NB4 (cell line): ENCODE data around the gene IRS4.

Experiments
- CTCF ChIP-seq: IDR thresholded peaks from one replicate; pipeline ENCODE4 v1.5.1; 2012; ENCODE audit warnings: low read depth, low read length
- MAX ChIP-seq: IDR thresholded peaks from 2 replicates; pipeline ENCODE4 v1.6.1; 2011; ENCODE audit warnings: low read depth, low read length
- MYC ChIP-seq: IDR thresholded peaks from 2 replicates; pipeline ENCODE4 v1.6.1; 2011; ENCODE audit warnings: low read depth, low read length
- POLR2A ChIP-seq: IDR thresholded peaks from 2 replicates; pipeline ENCODE4 v1.6.1; 2011; ENCODE audit warnings: mild to moderate bottlenecking; ENCODE audit not compliant: insufficient read length; ENCODE audit errors: extremely low read depth

GRCh38 chrX:108735091-108735678 lies 1.2 kb downstream of the IRS4 start:
- TF ChIP-seq CTCF (no peak), POLR2A (no peak), MAX (no peak), MYC (no peak)
